ENCODE measurements around the gene TTC39A. TPM values are rescaled to one million over a fixed set of nuclear protein-coding genes. Genes with fewer than 3 reads are reported as not detected.

Gene TTC39A
- total and polyA plus RNA-seq, 7 donors: 0.48 to 12.4 (median 6.0) TPM

- no peak for ATAC-seq
- no peaks in the 10 kb centered on the region for H3K4me1 ChIP-seq
- intact Hi-C loops (cut with DNase I): no loop called here
- no peaks in the 10 kb centered on the region for H3K36me3 ChIP-seq (ENCODE audit: insufficient read depth in 1 of 2, low read depth in 1 of 2)
- H3K27ac ChIP-seq: no peak overlapping the region
- H3K9me3 ChIP-seq: no peaks in the 10 kb centered on the region
- H3K27me3 ChIP-seq (ENCODE audit: insufficient read depth in 3 of 3, low read length in 2 of 3): no peaks in the 10 kb centered on the region
- DNase-seq: no peak
- TF ChIP-seq CTCF (IDR thresholded peaks at IDR 0.05): no peak
- 89 to 90% (median 90%) methylated on average over 8 of the region's 8 CpGs for WGBS, 3 donors
- H3K4me3 ChIP-seq: no peak overlapping the region
These were observed 21.1 kb downstream of the TTC39A start for GRCh38 chr1:51309291-51309690.

DNA sequence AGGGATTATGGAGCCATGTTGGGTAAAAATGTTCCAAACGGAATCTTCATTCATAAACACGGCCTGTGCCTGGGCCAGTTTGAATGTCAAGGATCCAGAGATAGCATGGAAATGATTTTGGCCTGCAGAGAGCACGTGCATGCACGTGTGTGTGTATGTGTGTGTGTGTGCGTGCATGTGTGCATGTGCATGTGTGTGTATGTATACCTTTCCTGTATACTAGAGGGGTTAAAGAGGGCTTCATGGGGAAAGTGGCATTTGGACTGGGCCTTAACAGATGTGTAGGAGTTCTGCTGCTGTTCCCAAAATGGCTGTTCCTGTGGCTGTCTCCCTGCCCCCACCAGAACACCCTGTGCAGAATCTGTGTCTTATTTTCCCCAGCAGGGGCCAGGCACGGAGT, 21.7 kb downstream of the TTC39A start:
- WGBS, 3 donors: 86 to 93% (median 90%) methylated on average over 6 of the region's 6 CpGs
- Histone ChIP-seq H3K9me3 (no peaks in the 10 kb centered on the region), H3K4me3 (no peak overlapping the region), H3K27me3 (ENCODE audit: insufficient read depth in 3 of 3, low read length in 2 of 3) (no peaks in the 10 kb centered on the region), H3K36me3 (ENCODE audit: insufficient read depth in 1 of 2, low read depth in 1 of 2) (no peaks in the 10 kb centered on the region), H3K27ac (no peak overlapping the region), H3K4me1 (no peaks in the 10 kb centered on the region)
- DNase-seq (no peak), ATAC-seq (no peak)
- TF ChIP-seq CTCF (IDR thresholded peaks at IDR 0.05): no peak
- intact Hi-C loops (cut with DNase I): no loop called here

DNA sequence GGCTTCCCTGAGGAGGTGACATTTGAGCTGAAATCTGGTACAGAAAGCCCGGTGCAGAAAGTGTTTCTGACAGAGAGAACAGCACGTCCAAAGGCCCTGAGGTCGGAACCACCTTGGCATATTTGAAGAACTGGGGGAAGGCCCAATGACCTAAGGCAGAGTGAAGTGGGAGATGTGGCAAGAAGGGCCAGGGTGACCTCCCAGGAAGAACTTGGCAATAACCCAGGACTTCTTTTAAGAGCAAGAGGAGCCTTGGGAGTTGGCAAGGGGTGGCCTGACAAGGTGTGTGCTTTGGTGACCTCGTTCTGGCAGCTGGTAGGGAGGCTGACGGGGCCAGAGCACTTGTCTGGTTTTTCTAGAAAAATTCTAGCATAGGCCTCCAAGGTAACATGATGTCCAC, 23.4 kb downstream of the TTC39A start:
- Histone ChIP-seq H3K27ac (no peak overlapping the region), H3K36me3 (ENCODE audit: insufficient read depth in 1 of 2, low read depth in 1 of 2) (no peaks in the 10 kb centered on the region), H3K9me3 (no peaks in the 10 kb centered on the region), H3K4me3 (no peak overlapping the region), H3K4me1 (no peaks in the 10 kb centered on the region), H3K27me3 (ENCODE audit: insufficient read depth in 3 of 3, low read length in 2 of 3) (no peaks in the 10 kb centered on the region)
- no peak for TF ChIP-seq CTCF (IDR thresholded peaks at IDR 0.05)
- no peak for ATAC-seq
- intact Hi-C loops (cut with DNase I): no loop called here
- 83 to 87% (median 87%) methylated on average over 5 of the region's 5 CpGs for WGBS, 3 donors
- no peak for DNase-seq

DNA sequence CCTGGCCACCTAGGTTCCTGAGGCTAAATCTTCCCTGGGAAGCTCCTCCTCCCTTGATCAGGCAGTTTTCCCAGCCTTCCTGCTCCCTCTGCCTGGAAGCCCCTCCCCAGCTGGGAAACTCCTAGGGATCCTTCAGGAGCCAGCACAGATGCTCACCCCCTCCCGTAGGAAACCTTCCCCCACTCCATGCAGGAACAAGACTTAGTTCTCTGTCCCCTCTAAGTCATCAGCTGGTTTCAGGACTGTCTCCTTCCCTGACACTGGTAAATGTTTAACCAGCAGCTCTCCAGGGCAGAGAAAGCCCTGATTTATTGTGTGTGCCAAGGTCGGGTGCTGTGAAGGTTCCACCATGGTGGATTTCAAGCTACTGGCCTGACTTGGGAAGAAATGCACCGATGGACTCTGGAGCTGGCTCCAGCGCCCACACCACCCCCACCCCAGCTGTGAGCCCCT, 25.0 kb downstream of the TTC39A start:
- no peak for TF ChIP-seq CTCF (IDR thresholded peaks at IDR 0.05)
- H3K4me1 ChIP-seq: no peaks in the 10 kb centered on the region
- no peaks in the 10 kb centered on the region for H3K27me3 ChIP-seq (ENCODE audit: insufficient read depth in 3 of 3, low read length in 2 of 3)
- 57 to 61% (median 58%) methylated on average over 4 of the region's 4 CpGs for WGBS, 3 donors
- intact Hi-C loops (cut with DNase I): no loop called here
- no peak overlapping the region for H3K27ac ChIP-seq
- no peaks in the 10 kb centered on the region for H3K36me3 ChIP-seq (ENCODE audit: insufficient read depth in 1 of 2, low read depth in 1 of 2)
- no peak for DNase-seq
- H3K9me3 ChIP-seq: no peaks in the 10 kb centered on the region
- no peak overlapping the region for H3K4me3 ChIP-seq
- no peak for ATAC-seq

DNA sequence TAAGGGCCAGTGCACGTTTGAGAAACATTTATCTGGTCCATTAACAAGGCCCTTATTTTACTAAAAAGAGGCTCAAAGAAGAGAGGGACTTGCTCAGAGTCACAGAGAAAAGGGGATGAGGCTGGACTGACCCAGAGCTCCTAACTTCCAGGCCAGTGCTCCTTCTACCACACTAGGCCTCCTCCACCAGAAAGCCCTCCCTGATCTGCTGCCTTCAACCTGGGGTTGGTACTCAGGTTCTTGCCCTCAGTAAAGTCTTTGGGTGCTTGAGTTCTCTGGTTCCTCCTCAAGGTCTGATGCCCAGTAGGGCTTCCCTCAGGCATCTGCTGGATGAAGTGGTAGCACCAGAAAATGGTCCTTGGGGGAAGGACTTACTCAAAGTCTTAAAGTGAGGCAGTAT, 26.0 kb downstream of the TTC39A start:
- no peaks in the 10 kb centered on the region for H3K4me1 ChIP-seq
- no peaks in the 10 kb centered on the region for H3K27me3 ChIP-seq (ENCODE audit: insufficient read depth in 3 of 3, low read length in 2 of 3)
- DNase-seq (no peak), ATAC-seq (no peak)
- no peak overlapping the region for H3K4me3 ChIP-seq
- H3K9me3 ChIP-seq: no peaks in the 10 kb centered on the region
- no peak for TF ChIP-seq CTCF (IDR thresholded peaks at IDR 0.05)
- H3K27ac ChIP-seq: no peak overlapping the region
- no peaks in the 10 kb centered on the region for H3K36me3 ChIP-seq (ENCODE audit: insufficient read depth in 1 of 2, low read depth in 1 of 2)
- intact Hi-C loops (cut with DNase I): no loop called here
- WGBS, 3 donors: 65 to 77% (median 69%) methylated on average over 1 of the region's 1 CpG
